ENCODE data around the gene EFS.

EFS gene

GRCh38 chr14:23408307-23408630, 43.3 kb upstream of the EFS start:
- no peak overlapping the region for H3K4me3 ChIP-seq (ENCODE audit: low read length)
- no peak for TF ChIP-seq CTCF (conservative IDR thresholded peaks at IDR 0.05; ENCODE audit: low read depth, low read length)
- DNase-seq (ENCODE audit: low read depth), result no peak

GRCh38 chr14:23407516-23408306, 42.7 kb upstream of the EFS start, which contains the start of gene MYH6:
Gene MYH6, minus strand, starts transcription at chr14:23408273. Its CDS starts 1,050 bp downstream, at chr14:23407223.
- H3K4me3 ChIP-seq (ENCODE audit: low read length), result no peak within 1 kb of the TSS
- TF ChIP-seq CTCF (conservative IDR thresholded peaks at IDR 0.05; ENCODE audit: low read depth, low read length), result no peak

GRCh38 chr14:23406725-23407355, 41.9 kb upstream of the EFS start:
- no peak for TF ChIP-seq CTCF (conservative IDR thresholded peaks at IDR 0.05; ENCODE audit: low read depth, low read length)
- no peak for DNase-seq (ENCODE audit: low read depth)
- no peak overlapping the region for H3K4me3 ChIP-seq (ENCODE audit: low read length)

More at GRCh38 chr14:23407516-23408306, 42.7 kb upstream of the EFS start, which contains the start of gene MYH6:
- no peak for DNase-seq (ENCODE audit: low read depth)

GRCh38 chr14:23406244-23406643, 41.3 kb upstream of the EFS start:
- no peak overlapping the region for H3K4me3 ChIP-seq (ENCODE audit: low read length)
- DNase-seq (ENCODE audit: low read depth), result no peak
- TF ChIP-seq CTCF (conservative IDR thresholded peaks at IDR 0.05; ENCODE audit: low read depth, low read length), result no peak

- no peak for TF ChIP-seq CTCF (conservative IDR thresholded peaks at IDR 0.05; ENCODE audit: low read depth, low read length)
- no peak for DNase-seq (ENCODE audit: low read depth)
- H3K4me3 ChIP-seq (ENCODE audit: low read length), result no peak overlapping the region
These were observed 40.6 kb upstream of the EFS start for GRCh38 chr14:23405516-23406025.

GRCh38 chr14:23405096-23405495, 40.1 kb upstream of the EFS start:
- no peak overlapping the region for H3K4me3 ChIP-seq (ENCODE audit: low read length)
- no peak for DNase-seq (ENCODE audit: low read depth)
- TF ChIP-seq CTCF (conservative IDR thresholded peaks at IDR 0.05; ENCODE audit: low read depth, low read length), result no peak

All from retinal pigment epithelial cell (primary cell).